PC-3 (cell line): ENCODE results near the gene VAT1L. TPM values are rescaled to one million over a fixed set of nuclear protein-coding genes. Genes with fewer than 3 reads are reported as not detected.

ENCODE experiments used
- ATAC-seq: fragments of 200-7000 bp; cut with Tn5 transposase; 2 replicates; pipeline ENCODE4 v1.9.1; 2020; ENCODE audit warnings: mild to moderate bottlenecking, moderate library complexity
- BruUV-seq: library from RNA; stranded (reverse); fragments of 400-500 nt; replicated peaks from 2 replicates; lab custom pipeline; 2021; lab: Mats Ljungman, UMichigan
- CTCF ChIA-PET: fragments of 300-600 bp; sonication (Branson Sonifier 250); formaldehyde crosslinking; loops from one replicate; lab custom pipeline; 2022; ENCODE audit warnings: antibody characterized with exemption; lab: Charles Lee
- POLR2A ChIA-PET: fragments of 300-600 bp; sonication (Branson Sonifier 250); formaldehyde crosslinking; loops from one replicate; lab custom pipeline; 2022; ENCODE audit warnings: antibody characterized with exemption; ENCODE audit not compliant: unreplicated experiment; lab: Charles Lee
- DNase-seq: peaks from one replicate; pipeline ENCODE4 v3.0.0-alpha.2; 2015
- H2AFZ ChIP-seq: fragments of 300-600 bp; sonication (generic); 2 replicates; pipeline ENCODE4 v1.6.0; 2016; ENCODE audit warnings: antibody characterized with exemption, low read length
- H3F3A ChIP-seq: fragments of 300-600 bp; sonication (generic); one replicate; pipeline ENCODE4 v1.6.0; 2017; ENCODE audit warnings: antibody characterized with exemption, low read length, control low read depth, mild to moderate bottlenecking; ENCODE audit not compliant: unreplicated experiment
- H3K27ac ChIP-seq: fragments of 300-600 bp; sonication (generic); 2 replicates; pipeline ENCODE4 v1.5.1; 2016; ENCODE audit warnings: mild to moderate bottlenecking, low read length
- H3K27me3 ChIP-seq: fragments of 300-600 bp; sonication (generic); 2 replicates; pipeline ENCODE4 v1.6.1; 2016; ENCODE audit warnings: low read length, mixed read lengths
- H3K36me3 ChIP-seq: fragments of 300-600 bp; sonication (generic); 2 replicates; pipeline ENCODE4 v1.6.1; 2016; ENCODE audit warnings: low read depth, mixed run types, low read length, mixed read lengths
- H3K4me1 ChIP-seq: fragments of 300-600 bp; sonication (generic); 2 replicates; pipeline ENCODE4 v1.5.1; 2016; ENCODE audit warnings: low read length; ENCODE audit not compliant: insufficient read depth
- H3K4me2 ChIP-seq: fragments of 300-600 bp; sonication (generic); 2 replicates; pipeline ENCODE4 v1.6.0; 2016; ENCODE audit warnings: low read length
- H3K4me3 ChIP-seq: fragments of 300-600 bp; sonication (generic); 2 replicates; pipeline ENCODE4 v1.5.1; 2016; ENCODE audit warnings: mild to moderate bottlenecking, low read length, mixed read lengths
- H3K79me2 ChIP-seq: fragments of 300-600 bp; sonication (generic); 2 replicates; pipeline ENCODE4 v1.6.1; 2017; ENCODE audit warnings: low read length, mixed read lengths
- H3K9ac ChIP-seq: fragments of 300-600 bp; sonication (generic); 2 replicates; pipeline ENCODE4 v1.6.0; 2016; ENCODE audit warnings: mild to moderate bottlenecking, low read length
- H3K9me2 ChIP-seq: fragments of 300-600 bp; sonication (generic); replicated peaks from 2 replicates; pipeline ENCODE4 v1.6.1; 2016; ENCODE audit warnings: mixed run types, low read length, mixed read lengths
- H3K9me3 ChIP-seq: fragments of 300-600 bp; sonication (generic); 2 replicates; pipeline ENCODE4 v1.6.1; 2016; ENCODE audit warnings: low read length, mixed read lengths
- H4K20me1 ChIP-seq: fragments of 300-600 bp; sonication (generic); 2 replicates; pipeline ENCODE4 v1.6.1; 2016; ENCODE audit warnings: low read length, mixed read lengths
- CTCF ChIP-seq: fragments of 300-600 bp; sonication (generic); conservative IDR thresholded peaks from 2 replicates; pipeline ENCODE4 v1.5.1; 2017; ENCODE audit warnings: antibody characterized with exemption, low read depth, mild to moderate bottlenecking, low read length
- EZH2 ChIP-seq: fragments of 300-600 bp; sonication (generic); IDR thresholded peaks from one replicate; pipeline ENCODE4 v1.6.1; 2017; ENCODE audit warnings: antibody characterized with exemption, mild to moderate bottlenecking, low read length; ENCODE audit not compliant: unreplicated experiment
- EZH2phosphoT487 ChIP-seq: fragments of 300-600 bp; sonication (generic); IDR thresholded peaks from 2 replicates; pipeline ENCODE4 v1.6.1; 2018; ENCODE audit warnings: mild to moderate bottlenecking, antibody characterized with exemption, low read length, borderline replicate concordance
- intact Hi-C: fragments of 100-400 bp; cut with micrococcal nuclease; formaldehyde crosslinking; loops from 2 replicates; pipeline ENCODE4 v1.9.0; 2023
- total RNA-seq: library from RNA; depleted of rRNA; stranded (reverse); fragments of >200 nt; gene quantifications from 2 replicates; pipeline ENCODE4 v1.2.3, GENCODE V29; 2014

VAT1L gene
- total RNA-seq, 1 experiment from 2014 or later = 0.47 TPM

GRCh38 chr16:77781091-77781490 is 7.3 kb upstream of the VAT1L start:
- H3K27ac ChIP-seq = no peak overlapping the region
- ATAC-seq (no peak), DNase-seq (no peak)
- no peaks in the 10 kb centered on the region for H3K79me2 ChIP-seq
- H3K9me3 ChIP-seq = no peaks in the 10 kb centered on the region
- H3K9ac ChIP-seq = no peak overlapping the region
- no peaks in the 10 kb centered on the region for H4K20me1 ChIP-seq
- H3K27me3 ChIP-seq = no peaks in the 10 kb centered on the region
- no peak overlapping the region for H2AFZ ChIP-seq
- no TSS peak for BruUV-seq
- intact Hi-C loops = no loop called here
- no peaks in the 10 kb centered on the region for H3K9me2 ChIP-seq
- no peak overlapping the region for H3K4me2 ChIP-seq
- H3K4me3 ChIP-seq = no peak overlapping the region
- no peaks in the 10 kb centered on the region for H3F3A ChIP-seq
- H3K4me1 ChIP-seq = no peaks in the 10 kb centered on the region
- CTCF ChIA-PET = no interaction called here
- TF ChIP-seq EZH2phosphoT487 (no peak), CTCF (no peak), EZH2 (no peak)
- H3K36me3 ChIP-seq = no peaks in the 10 kb centered on the region
- POLR2A ChIA-PET = no interaction called here

GRCh38 chr16:77782694-77783093 is 5.7 kb upstream of the VAT1L start:
- H3F3A ChIP-seq = no peaks in the 10 kb centered on the region
- H3K4me2 ChIP-seq = no peak overlapping the region
- intact Hi-C loops = no loop called here
- no peak for TF ChIP-seq EZH2phosphoT487
- TF ChIP-seq CTCF = no peak
- no peak for TF ChIP-seq EZH2
- H3K36me3 ChIP-seq = no peaks in the 10 kb centered on the region
- H3K4me1 ChIP-seq = no peaks in the 10 kb centered on the region
- no peaks in the 10 kb centered on the region for H4K20me1 ChIP-seq
- H3K9ac ChIP-seq = no peak overlapping the region
- DNase-seq = no peak
- no peak overlapping the region for H3K27ac ChIP-seq
- POLR2A ChIA-PET = no interaction called here
- ATAC-seq = no peak
- no peaks in the 10 kb centered on the region for H3K79me2 ChIP-seq
- no peak overlapping the region for H3K4me3 ChIP-seq
- no TSS peak for BruUV-seq
- H3K9me3 ChIP-seq = no peaks in the 10 kb centered on the region
- no peaks in the 10 kb centered on the region for H3K9me2 ChIP-seq
- no peak overlapping the region for H2AFZ ChIP-seq
- CTCF ChIA-PET = no interaction called here
- no peaks in the 10 kb centered on the region for H3K27me3 ChIP-seq

GRCh38 chr16:77784441-77785372 is 3.7 kb upstream of the VAT1L start:
- POLR2A ChIA-PET = no interaction called here
- Histone ChIP-seq H3K36me3 (no peaks in the 10 kb centered on the region), H3K4me3 (no peak overlapping the region), H3F3A (no peaks in the 10 kb centered on the region), H3K9me2 (no peaks in the 10 kb centered on the region), H3K27me3 (peaks cover 14% of the 10 kb centered on the region; the same call in 1 of the 2 replicates), H3K79me2 (no peaks in the 10 kb centered on the region), H3K4me1 (no peaks in the 10 kb centered on the region), H2AFZ (no peak overlapping the region), H3K9me3 (no peaks in the 10 kb centered on the region), H3K27ac (no peak overlapping the region), H3K9ac (no peak overlapping the region), H3K4me2 (no peak overlapping the region), H4K20me1 (no peaks in the 10 kb centered on the region)
- DNase-seq (peak; percentile 1), ATAC-seq (no peak)
- CTCF ChIA-PET = interaction anchor here (0.6 kb wide), 1 partner anchor 11 kb away, joined by 7 read pairs; no protein-coding TSS in a partner anchor
- intact Hi-C loops = no loop called here
- no TSS peak for BruUV-seq
- TF ChIP-seq EZH2phosphoT487 (no peak), CTCF (0 out of 2 replicates have a peak, but pooled peaks have one; percentile 21)
